IPS-18a (cell line): ENCODE results near the gene TBC1D26.
"Not testable (repeated sequence)": the region's sequence is repeated elsewhere in the genome, so short reads cannot be mapped to it uniquely, and the experiment has no call there.

Experiments
- H3K27ac ChIP-seq: one replicate; pipeline ENCODE4 v1.5.1; 2013; ENCODE audit warnings: low read length
- H3K27me3 ChIP-seq: one replicate; pipeline ENCODE4 v1.6.1; 2013; ENCODE audit warnings: mild to moderate bottlenecking, low read length; ENCODE audit not compliant: control insufficient read depth, insufficient read depth
- H3K36me3 ChIP-seq: one replicate; pipeline ENCODE4 v1.6.1; 2013; ENCODE audit warnings: low read depth, low read length; ENCODE audit not compliant: control insufficient read depth
- H3K4me1 ChIP-seq: one replicate; pipeline ENCODE4 v1.6.1; 2013; ENCODE audit warnings: low read depth, low read length; ENCODE audit not compliant: control insufficient read depth
- H3K4me3 ChIP-seq: one replicate; pipeline ENCODE4 v1.5.1; 2013; ENCODE audit warnings: low read length
- H3K9ac ChIP-seq: one replicate; pipeline ENCODE4 v1.6.1; 2013; ENCODE audit warnings: mild to moderate bottlenecking, low read length, moderate library complexity
- H3K9me3 ChIP-seq: one replicate; pipeline ENCODE4 v1.6.1; 2013; ENCODE audit warnings: low read depth, low read length; ENCODE audit not compliant: control insufficient read depth

TBC1D26 gene

DNA sequence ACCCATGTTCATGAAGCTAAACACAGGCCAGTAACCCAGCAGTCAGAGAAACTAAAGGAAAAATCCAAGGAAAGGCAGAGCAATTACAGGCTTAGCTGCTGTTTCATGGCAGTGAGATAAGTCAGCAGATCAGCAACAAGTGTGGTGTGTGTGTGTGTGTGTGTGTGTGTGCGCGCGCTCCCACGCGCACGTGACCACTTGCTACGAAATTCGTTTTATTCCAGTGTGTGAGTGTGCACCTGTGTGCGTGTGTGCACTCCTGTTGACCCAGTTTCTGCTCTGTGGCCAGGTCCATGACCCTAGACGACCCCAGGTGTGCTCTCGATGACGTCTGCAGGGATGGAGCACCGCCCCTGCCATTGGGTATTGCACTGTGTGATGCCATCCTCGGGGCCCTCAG, 1.5 kb upstream of the TBC1D26 start:
- H3K4me3 ChIP-seq, H3K27ac ChIP-seq, H3K27me3 ChIP-seq, H3K36me3 ChIP-seq, H3K4me1 ChIP-seq, H3K9ac ChIP-seq, H3K9me3 ChIP-seq: not testable (repeated sequence)

DNA sequence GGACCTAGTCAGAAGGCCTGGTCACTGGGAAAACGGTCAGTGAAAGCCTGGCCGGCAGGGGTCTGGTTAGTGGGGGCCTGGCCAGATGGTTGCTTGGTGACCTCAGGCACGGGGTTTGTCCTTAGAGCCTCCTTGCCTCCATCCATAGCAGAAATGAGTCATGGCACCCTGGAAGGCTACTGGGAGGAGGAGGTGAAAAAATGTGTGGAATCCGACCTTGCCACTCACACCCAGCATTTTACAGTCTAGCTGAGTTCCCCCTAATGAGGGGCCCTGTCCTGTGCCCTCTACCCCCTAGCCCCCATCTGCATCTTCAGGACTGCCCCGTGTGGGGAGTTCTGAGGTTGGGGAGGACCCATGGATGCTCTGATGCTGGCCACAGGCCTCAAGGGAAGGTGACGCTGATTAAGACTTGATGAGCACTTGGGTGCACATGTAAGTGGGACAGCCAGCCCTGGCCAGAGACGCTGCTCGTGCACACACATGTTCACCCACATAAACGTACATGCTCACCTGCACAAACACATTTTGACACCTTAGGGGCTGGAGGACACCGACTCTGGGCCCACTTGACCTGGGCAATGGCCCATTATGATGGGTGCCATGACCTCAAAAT, 1.2 kb downstream of the TBC1D26 start:
- not testable (repeated sequence) for H3K27ac ChIP-seq, H3K9me3 ChIP-seq

DNA sequence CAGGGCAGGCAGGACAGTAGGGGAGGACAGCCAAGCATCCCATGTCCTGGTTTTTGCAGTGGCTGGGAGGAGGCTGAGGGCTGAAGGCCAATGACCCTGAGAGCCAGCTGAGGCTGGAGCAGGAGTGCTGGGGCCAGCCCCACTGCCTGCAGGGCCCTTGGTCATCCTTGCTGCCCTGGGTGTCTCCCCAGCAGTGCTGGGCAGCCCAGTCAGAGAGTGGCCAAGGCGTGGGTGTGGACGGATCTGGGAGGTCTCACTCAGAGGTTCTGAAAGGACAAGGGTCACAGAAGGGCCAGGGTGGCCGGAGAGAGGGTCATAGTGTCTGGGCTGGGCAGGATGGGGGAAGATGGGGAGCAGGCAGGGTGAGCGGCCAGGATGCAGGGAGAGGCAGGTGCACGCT, 4.5 kb downstream of the TBC1D26 start:
- not testable (repeated sequence) for H3K27me3 ChIP-seq, H3K4me3 ChIP-seq, H3K4me1 ChIP-seq, H3K9ac ChIP-seq, H3K9me3 ChIP-seq, H3K27ac ChIP-seq, H3K36me3 ChIP-seq

More for the DNA sequence above, 1.2 kb downstream of the TBC1D26 start:
- not testable (repeated sequence) for H3K36me3 ChIP-seq, H3K9ac ChIP-seq, H3K27me3 ChIP-seq, H3K4me1 ChIP-seq, H3K4me3 ChIP-seq

DNA sequence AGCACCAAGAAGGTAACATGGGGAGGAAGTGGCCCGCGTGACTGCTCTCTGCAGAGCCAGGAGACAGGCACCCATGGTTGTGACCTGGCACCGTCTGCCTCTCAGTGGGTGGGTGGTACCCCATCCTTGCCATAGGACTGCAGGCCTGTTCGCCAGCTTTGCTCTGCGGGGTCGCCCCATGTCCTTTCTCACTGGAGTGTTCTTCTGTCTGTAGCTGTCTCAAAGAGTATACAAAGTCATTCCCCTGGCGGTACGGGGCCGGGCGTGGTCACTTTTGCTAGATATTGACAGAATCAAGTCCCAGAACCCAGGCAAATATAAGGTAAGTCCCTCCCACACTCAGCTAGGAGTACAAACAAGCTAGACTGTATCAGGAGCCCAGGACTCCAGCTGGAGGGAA, 6.0 kb downstream of the TBC1D26 start:
- H3K4me1 ChIP-seq: no peaks in the 10 kb centered on the region
- no peaks in the 10 kb centered on the region for H3K36me3 ChIP-seq

DNA sequence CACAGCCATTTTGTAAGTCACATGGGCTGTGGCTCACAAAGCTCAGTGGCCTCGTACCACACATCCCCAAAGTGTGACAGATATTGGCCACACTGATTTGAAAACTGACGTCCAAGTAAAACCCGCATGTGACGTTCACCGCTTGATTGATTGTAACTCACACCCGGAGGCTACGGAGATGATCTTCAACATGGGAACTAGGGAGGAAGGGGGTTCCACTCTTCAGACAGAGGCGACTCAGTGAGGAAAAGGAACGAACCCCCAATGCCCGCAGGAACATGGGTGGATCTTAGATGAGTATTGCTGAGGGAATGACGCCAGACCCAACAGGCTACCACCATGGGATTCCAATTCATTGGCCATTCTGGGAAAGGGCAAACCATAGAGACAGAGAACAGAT, 7.2 kb downstream of the TBC1D26 start:
- not testable (repeated sequence) for H3K9ac ChIP-seq, H3K4me1 ChIP-seq, H3K36me3 ChIP-seq, H3K27me3 ChIP-seq, H3K27ac ChIP-seq, H3K9me3 ChIP-seq, H3K4me3 ChIP-seq

More for the DNA sequence above, 6.0 kb downstream of the TBC1D26 start:
- Histone ChIP-seq H3K9ac (no peak overlapping the region), H3K4me3 (no peak overlapping the region), H3K27me3 (no peaks in the 10 kb centered on the region), H3K9me3 (no peaks in the 10 kb centered on the region), H3K27ac (no peak overlapping the region)

DNA sequence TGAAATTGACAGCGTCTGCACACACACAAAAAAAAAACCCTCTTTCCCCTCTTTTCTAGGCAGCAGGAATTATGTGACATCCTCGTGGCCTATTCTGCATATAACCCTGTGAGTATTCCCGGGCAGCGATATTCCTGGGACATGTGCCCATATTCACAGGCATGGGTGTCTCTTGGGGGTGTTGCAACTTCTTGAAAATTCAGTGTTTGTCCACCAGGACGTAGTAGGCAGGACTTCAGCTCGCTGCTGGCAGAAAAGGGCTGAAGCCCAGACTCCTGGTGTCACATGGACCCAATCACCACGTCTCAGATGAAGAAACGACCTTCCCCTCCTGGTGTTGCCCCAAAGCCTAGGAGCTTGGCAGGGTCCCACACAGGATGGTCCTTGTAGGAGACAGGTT, 8.0 kb downstream of the TBC1D26 start:
- H3K27ac ChIP-seq, H3K4me3 ChIP-seq: not testable (repeated sequence)

DNA sequence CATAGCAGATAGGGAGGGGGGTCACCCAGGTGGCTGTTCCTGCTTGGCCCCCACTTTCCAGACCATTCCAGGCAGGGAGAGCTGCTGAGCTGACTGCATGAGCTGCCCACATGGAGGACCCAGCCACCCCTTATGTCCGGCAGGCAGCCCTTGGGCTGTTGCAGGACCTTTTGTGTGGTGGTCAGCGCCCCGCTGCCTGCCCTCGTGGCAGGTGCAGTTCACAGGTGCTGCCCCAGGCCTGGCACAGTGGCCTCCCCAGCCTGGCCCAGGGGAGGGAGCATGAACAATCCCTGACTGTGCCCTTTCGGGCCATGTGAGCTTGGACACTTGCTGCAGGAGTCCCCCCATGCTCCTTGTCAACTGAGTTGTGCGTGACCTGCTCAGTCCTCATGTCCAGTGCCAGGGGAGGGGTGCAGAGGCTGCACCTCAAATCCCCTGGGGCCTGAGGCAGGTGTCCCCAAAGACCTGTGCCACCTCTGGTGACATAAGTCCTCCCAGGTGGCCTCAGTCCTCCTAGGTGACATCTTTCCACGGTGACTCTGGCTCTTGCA, 8.6 kb downstream of the TBC1D26 start:
- no peak overlapping the region for H3K9ac ChIP-seq

More for the DNA sequence above, 8.0 kb downstream of the TBC1D26 start:
- H3K4me1 ChIP-seq, H3K36me3 ChIP-seq, H3K27me3 ChIP-seq, H3K9me3 ChIP-seq, H3K9ac ChIP-seq: not testable (repeated sequence)

DNA sequence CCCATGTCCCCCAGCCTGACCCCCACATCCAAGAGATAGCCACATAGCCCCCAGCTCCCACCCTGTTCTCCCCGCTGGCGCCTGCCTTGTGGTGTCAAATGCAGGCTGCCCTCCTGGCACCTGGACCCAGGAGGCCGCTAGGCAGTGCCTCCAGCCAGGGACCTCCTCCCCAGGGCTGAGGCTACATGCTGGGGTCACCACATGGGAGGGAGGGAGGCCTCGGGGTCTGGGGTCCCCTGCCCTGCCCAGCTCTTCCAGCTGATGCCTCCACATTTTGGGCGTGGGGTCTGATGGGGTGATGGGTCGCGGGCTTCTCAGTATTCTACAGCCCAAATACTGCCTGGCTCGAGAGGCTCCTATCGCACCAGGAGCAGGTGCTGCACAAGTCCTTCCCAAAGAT, 9.5 kb downstream of the TBC1D26 start:
- Histone ChIP-seq H3K36me3 (no peaks in the 10 kb centered on the region), H3K27me3 (no peaks in the 10 kb centered on the region), H3K9ac (no peak overlapping the region), H3K4me1 (no peaks in the 10 kb centered on the region), H3K4me3 (no peak overlapping the region), H3K9me3 (no peaks in the 10 kb centered on the region), H3K27ac (no peak overlapping the region)

More for the DNA sequence above, 8.6 kb downstream of the TBC1D26 start:
- H3K4me3 ChIP-seq: no peak overlapping the region
- no peaks in the 10 kb centered on the region for H3K36me3 ChIP-seq
- H3K27me3 ChIP-seq: no peaks in the 10 kb centered on the region
- H3K27ac ChIP-seq: no peak overlapping the region
- H3K4me1 ChIP-seq: no peaks in the 10 kb centered on the region
- H3K9me3 ChIP-seq: no peaks in the 10 kb centered on the region

DNA sequence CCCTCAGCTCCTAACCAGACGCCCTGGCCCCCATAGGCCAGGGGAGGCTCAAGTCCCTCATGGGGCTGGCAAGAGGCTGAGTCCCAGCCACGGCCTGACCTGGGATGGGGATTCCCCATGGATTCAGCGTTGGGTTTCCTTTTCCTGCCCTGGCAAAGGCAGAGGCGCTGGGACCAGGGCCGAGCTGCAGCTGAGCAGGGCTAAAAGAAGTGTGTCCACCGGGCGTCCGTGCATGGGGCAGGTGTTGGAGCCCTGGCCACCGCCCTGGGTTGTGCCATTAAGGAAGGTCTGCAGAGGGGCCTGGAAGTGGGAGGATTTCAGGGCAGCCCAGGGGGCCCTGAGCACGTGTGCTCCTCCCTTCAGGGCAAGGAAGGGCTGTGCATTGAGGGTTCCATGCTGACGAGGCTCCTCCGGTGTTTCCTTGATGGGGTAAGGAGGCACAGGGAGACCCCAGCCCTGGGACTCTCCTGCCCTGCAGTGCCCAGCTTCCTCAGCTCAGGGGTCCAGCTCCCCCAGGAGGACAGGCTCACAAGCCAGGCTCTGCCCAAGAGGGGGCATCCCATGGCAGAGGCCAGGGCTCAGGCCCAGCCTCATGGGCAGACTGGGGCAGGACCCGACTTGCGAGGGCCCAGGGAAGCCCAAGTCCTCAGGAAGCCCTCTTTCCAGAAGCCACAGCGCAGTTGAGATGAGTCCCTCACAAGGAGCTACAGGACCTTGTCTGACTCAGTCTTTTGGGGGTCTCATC, 10.1 kb downstream of the TBC1D26 start:
- Histone ChIP-seq H3K4me3 (no peak overlapping the region), H3K4me1 (no peaks in the 10 kb centered on the region), H3K9me3 (no peaks in the 10 kb centered on the region), H3K9ac (no peak overlapping the region), H3K27me3 (no peaks in the 10 kb centered on the region), H3K27ac (no peak overlapping the region), H3K36me3 (no peaks in the 10 kb centered on the region)

DNA sequence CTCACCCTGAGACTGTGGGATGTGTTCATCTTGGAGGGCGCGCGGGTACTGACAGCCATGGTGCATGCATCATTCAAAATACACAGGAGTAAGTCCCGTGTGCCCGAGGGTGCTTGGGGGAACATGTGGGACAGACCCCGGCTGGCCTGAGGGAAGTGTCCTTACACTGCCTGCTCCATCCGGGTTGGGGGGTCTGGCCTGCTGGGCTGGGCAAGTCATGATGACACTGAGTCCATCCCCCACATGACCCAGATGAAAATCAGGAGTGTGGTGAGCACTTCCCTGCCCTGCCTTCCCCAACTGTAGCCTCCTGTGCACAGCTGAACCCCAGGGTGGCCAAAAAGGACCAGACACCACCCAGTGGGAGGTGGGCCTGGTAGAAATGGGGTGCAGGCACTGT, 10.8 kb downstream of the TBC1D26 start:
- Histone ChIP-seq H3K4me3 (no peak overlapping the region), H3K4me1 (no peaks in the 10 kb centered on the region), H3K36me3 (no peaks in the 10 kb centered on the region), H3K27me3 (no peaks in the 10 kb centered on the region), H3K27ac (no peak overlapping the region), H3K9ac (no peak overlapping the region), H3K9me3 (no peaks in the 10 kb centered on the region)

DNA sequence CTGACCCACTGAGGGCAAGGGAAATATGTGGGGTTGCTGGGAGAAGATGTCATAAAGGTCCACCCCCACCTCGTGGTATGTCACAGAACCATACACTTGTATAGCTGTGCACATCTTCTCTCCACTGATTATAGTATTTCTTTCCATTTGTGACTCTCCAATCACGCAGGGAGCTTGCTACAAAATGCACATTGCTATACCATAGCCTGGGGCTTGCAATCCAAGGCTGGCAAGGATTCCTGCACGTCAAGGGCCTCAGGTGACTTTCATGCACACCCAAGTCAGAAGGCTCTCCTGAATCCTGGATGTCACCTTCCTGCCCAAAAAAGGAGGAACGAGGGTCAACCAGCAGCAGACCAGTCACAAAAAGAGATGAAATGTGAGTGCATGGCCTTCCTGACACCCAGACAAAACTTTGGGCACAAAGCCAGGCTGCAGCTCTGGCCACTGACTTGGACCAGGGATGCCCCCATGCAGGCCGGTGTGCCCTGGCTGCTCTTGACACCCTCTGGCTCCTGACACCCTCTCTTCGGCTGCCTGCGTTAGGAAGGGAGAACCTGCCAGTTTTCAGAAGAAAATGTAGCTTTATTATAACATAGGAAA, 12.1 kb downstream of the TBC1D26 start:
- Histone ChIP-seq H3K27ac (no peak overlapping the region), H3K9me3 (no peaks in the 10 kb centered on the region), H3K36me3 (no peaks in the 10 kb centered on the region), H3K4me1 (no peaks in the 10 kb centered on the region), H3K27me3 (no peaks in the 10 kb centered on the region), H3K4me3 (no peak overlapping the region), H3K9ac (no peak overlapping the region)
